Ishikawa (cell line): ENCODE results near the gene METAP2.
A peak's percentile ranks its signal among the peaks of the same experiment; 100 is the strongest.

ENCODE experiments used
- CEBPB ChIP-seq: IDR thresholded peaks from 2 replicates; pipeline ENCODE4 v1.6.1; 2012
- CREB1 ChIP-seq: IDR thresholded peaks from 2 replicates; pipeline ENCODE4 v1.6.1; 2012; ENCODE audit warnings: low read depth
- EGR1 ChIP-seq: IDR thresholded peaks from 2 replicates; pipeline ENCODE4 v1.6.1; 2012
- EP300 ChIP-seq: IDR thresholded peaks from 2 replicates; pipeline ENCODE4 v1.6.1; 2012; ENCODE audit warnings: borderline replicate concordance
- FOXM1 ChIP-seq: IDR thresholded peaks from 2 replicates; pipeline ENCODE4 v1.6.1; 2012; ENCODE audit warnings: low read depth, borderline replicate concordance
- NFIC ChIP-seq: IDR thresholded peaks from 2 replicates; pipeline ENCODE4 v1.6.1; 2012
- RAD21 ChIP-seq: IDR thresholded peaks from 2 replicates; pipeline ENCODE4 v1.6.1; 2012; ENCODE audit warnings: low read depth
- TAF1 ChIP-seq: IDR thresholded peaks from 2 replicates; pipeline ENCODE4 v1.6.1; 2012; ENCODE audit warnings: low read depth, mild to moderate bottlenecking
- TCF12 ChIP-seq: IDR thresholded peaks from 2 replicates; pipeline ENCODE4 v1.6.1; 2012; ENCODE audit warnings: low read depth
- TEAD4 ChIP-seq: IDR thresholded peaks from 2 replicates; pipeline ENCODE4 v1.6.1; 2012
- YY1 ChIP-seq: IDR thresholded peaks from 2 replicates; pipeline ENCODE4 v1.6.1; 2012; ENCODE audit warnings: low read depth
- ZBTB7A ChIP-seq: IDR thresholded peaks from 2 replicates; pipeline ENCODE4 v1.6.1; 2012; ENCODE audit warnings: low read depth
- TF ChIP-seq, protein P1 (sequence below): IDR thresholded peaks from 2 replicates; pipeline ENCODE4 v1.6.1; 2012
- TF ChIP-seq, protein P2 (sequence below): IDR thresholded peaks from 2 replicates; pipeline ENCODE4 v1.6.1; 2012
- TF ChIP-seq, protein P3 (sequence below): IDR thresholded peaks from 2 replicates; pipeline ENCODE4 v1.6.1; 2012; ENCODE audit warnings: low read depth, mild to moderate bottlenecking

The METAP2 gene

DNA sequence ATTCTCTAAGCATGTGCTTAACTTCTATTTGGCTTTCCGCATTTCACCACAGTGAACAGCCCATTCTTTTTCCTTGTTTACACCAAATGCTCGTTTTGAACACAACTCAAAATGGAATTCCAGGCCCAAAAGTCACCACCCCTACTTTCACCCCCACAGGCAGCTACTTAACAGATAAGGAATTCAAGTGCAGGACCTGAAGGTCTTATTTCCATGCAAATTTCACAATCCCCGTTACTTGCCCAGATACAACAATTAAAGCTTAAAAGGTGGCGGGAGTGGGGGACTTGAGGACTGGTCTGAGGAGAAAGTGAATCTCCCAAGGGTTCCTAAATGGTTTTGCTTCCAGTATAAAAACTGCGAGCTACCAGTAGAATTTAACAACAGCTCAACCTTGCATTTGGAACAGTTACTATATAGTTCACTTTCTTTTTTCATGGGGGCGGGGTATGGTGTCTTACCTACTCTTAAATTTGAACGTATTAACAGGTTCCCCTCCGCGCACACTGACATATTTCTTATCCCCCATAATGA is 73.6 kb downstream of the METAP2 start:
- TF ChIP-seq TEAD4 = no peak
- TF ChIP-seq TAF1 = no peak
- TF ChIP-seq, protein P1, sequence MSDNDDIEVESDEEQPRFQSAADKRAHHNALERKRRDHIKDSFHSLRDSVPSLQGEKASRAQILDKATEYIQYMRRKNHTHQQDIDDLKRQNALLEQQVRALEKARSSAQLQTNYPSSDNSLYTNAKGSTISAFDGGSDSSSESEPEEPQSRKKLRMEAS = no peak
- TF ChIP-seq CEBPB = no peak
- no peak for TF ChIP-seq ZBTB7A
- TF ChIP-seq RAD21 = no peak
- TF ChIP-seq NFIC = no peak
- TF ChIP-seq YY1 = no peak
- TF ChIP-seq EP300 = no peak
- no peak for TF ChIP-seq EGR1
- no peak for TF ChIP-seq TCF12
- TF ChIP-seq CREB1 = no peak
- no peak for TF ChIP-seq FOXM1
- TF ChIP-seq, protein P2, sequence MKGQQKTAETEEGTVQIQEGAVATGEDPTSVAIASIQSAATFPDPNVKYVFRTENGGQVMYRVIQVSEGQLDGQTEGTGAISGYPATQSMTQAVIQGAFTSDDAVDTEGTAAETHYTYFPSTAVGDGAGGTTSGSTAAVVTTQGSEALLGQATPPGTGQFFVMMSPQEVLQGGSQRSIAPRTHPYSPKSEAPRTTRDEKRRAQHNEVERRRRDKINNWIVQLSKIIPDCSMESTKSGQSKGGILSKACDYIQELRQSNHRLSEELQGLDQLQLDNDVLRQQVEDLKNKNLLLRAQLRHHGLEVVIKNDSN = no peak
- TF ChIP-seq, protein P3, sequence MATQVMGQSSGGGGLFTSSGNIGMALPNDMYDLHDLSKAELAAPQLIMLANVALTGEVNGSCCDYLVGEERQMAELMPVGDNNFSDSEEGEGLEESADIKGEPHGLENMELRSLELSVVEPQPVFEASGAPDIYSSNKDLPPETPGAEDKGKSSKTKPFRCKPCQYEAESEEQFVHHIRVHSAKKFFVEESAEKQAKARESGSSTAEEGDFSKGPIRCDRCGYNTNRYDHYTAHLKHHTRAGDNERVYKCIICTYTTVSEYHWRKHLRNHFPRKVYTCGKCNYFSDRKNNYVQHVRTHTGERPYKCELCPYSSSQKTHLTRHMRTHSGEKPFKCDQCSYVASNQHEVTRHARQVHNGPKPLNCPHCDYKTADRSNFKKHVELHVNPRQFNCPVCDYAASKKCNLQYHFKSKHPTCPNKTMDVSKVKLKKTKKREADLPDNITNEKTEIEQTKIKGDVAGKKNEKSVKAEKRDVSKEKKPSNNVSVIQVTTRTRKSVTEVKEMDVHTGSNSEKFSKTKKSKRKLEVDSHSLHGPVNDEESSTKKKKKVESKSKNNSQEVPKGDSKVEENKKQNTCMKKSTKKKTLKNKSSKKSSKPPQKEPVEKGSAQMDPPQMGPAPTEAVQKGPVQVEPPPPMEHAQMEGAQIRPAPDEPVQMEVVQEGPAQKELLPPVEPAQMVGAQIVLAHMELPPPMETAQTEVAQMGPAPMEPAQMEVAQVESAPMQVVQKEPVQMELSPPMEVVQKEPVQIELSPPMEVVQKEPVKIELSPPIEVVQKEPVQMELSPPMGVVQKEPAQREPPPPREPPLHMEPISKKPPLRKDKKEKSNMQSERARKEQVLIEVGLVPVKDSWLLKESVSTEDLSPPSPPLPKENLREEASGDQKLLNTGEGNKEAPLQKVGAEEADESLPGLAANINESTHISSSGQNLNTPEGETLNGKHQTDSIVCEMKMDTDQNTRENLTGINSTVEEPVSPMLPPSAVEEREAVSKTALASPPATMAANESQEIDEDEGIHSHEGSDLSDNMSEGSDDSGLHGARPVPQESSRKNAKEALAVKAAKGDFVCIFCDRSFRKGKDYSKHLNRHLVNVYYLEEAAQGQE = no peak

DNA sequence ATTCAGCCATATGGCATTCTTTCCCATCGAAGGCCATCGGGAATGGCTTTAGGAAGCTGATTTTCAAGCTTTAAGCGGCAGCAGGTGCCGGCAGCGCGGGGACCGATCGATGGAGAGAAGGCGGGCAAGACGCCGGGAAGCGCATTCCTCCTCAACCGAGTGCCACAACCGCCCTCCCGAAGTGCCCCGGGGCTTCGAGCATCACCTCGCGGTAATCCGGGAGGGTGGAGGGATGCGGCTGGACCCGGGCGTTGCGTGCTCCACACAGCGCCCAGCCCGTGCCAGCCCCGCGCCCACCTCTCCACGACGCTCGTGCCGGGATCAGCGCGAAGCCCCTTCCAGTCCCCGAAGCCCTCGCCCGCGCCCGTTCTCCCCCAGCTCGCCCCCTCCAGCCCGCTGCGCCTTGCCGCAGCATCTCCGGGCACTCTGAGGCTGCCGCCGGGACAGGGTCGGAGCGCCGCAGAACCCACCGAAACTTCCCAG is 74.1 kb downstream of the METAP2 start:
- peak; percentile 33 for TF ChIP-seq TEAD4
- TF ChIP-seq CEBPB = no peak
- TF ChIP-seq EP300 = no peak
- TF ChIP-seq NFIC = no peak
- TF ChIP-seq, protein P1 = peak; percentile 73

DNA sequence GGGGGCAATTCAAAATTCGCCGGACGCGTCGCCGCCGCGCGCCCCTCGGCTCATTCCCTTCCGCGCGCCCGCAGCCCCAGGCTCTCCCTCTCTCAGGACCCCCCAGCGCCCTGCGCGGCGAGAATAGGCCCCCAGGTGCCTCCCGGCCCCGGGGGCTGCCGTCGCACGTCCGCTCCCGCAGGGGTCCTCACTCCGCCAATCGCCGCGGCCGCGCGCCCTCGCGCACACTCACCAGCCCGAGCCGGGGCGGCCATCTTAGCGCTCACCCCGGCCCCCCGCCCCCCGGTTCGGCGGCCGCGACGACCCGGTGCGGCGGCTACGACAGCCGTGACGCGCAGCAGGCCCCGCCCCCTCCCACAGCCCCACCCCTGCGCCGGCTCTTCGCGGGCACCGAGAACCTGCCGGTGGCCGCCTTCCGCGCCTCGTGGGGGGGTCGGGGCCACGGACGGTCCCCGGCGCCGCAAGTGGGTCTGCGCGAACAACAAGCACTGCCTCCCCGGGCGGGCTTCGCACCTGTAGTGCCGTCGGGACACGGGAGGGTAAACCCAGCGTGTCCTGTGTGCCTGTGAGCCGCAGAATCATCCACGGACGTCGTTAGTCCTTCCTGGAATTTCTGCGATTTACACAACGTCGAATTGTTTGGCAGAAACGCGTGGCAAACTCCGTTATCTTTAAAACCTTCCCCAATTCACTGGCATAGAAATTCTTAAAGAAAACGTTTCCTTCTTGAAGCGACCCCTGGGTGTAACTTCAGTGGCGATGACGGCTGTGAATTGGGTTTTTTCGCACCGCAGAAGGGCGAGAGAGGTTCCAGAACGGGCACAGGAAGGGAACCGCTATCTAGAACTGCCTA is 74.8 kb downstream of the METAP2 start:
- TF ChIP-seq RAD21 (no peak), TEAD4 (no peak), NFIC (no peak), CREB1 (peak; percentile 58; the same call in 1 of the 2 replicates), TAF1 (no peak; the same call in 1 of the 2 replicates), FOXM1 (no peak), YY1 (peak; percentile 89), EP300 (no peak), ZBTB7A (peak; percentile 83), TCF12 (no peak), CEBPB (no peak), EGR1 (no peak)
- TF ChIP-seq, protein P3 = no peak
- TF ChIP-seq, protein P2 = no peak
- TF ChIP-seq, protein P1 = peak; percentile 89

DNA sequence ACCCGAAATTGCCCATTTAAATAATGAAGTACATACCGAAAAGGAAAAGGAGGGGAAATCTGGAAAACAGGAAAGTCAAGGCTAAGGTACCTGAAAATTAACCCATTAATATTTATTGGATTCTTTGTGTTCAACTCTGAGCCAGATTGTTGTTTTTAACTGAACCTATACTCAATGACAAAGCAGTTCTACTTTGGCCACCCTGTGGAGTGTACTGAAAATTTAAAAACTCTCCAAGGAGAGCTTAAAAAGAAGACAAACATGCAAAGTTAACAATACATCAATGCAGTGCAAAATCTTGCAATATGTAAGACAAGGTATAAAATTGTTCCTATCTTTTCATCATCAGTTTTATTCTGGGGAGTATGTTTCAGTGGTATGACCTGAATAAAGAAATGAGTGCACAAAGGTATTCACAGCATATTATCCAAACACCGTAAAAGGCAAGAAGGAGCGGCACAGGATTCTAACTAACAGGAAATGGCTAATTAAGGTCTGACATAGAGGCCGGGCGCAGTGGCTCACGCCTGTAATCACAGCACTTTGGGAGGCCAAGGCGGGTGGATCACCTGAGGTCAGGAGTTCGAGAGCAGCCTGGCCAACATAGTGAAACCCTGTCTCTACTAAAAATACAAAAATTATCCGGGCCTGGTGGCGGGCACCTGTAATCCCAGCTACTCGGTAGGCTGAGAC is 75.6 kb downstream of the METAP2 start:
- TF ChIP-seq CREB1 (no peak), NFIC (no peak), RAD21 (no peak), ZBTB7A (no peak), EGR1 (no peak), TEAD4 (no peak), CEBPB (no peak), YY1 (no peak), FOXM1 (no peak), TAF1 (no peak), TCF12 (no peak)
- TF ChIP-seq, protein P3 = no peak
- TF ChIP-seq, protein P2 = no peak
- TF ChIP-seq, protein P1 = no peak
